NT2/D1 (cell line): Measurements from ENCODE around the gene JARID2.

Source experiments
- SUZ12 ChIP-seq: IDR thresholded peaks from 2 replicates; pipeline ENCODE4 v1.6.1; 2011; ENCODE audit not compliant: insufficient read length, insufficient read depth; ENCODE audit errors: extremely low read depth
- YY1 ChIP-seq: IDR thresholded peaks from 2 replicates; pipeline ENCODE4 v1.6.1; 2011; ENCODE audit not compliant: insufficient read length, insufficient read depth
- ZNF274 ChIP-seq: IDR thresholded peaks from 2 replicates; pipeline ENCODE4 v1.6.1; 2011; ENCODE audit warnings: mild to moderate bottlenecking, low read depth, low read length

DNA sequence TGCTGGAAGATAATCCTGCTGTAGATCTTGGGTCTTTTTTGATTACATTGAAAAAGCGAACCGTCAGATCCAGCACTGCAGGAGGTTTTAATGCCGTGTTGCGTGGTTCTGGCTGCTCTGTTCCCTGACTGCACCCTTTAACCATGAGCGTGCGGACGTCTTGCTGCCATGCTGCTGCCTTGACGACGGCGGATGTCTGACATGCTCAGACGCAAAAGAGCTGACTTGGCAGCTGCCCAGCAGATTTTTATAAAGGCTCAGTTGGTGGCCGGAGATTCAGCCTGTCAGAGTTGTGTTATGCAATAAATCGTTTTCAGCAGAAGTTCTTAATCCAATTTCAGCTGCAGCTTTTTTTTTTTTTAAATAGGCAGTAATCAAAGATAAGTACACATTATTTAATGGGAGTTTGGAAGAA is 119.4 kb downstream of the JARID2 start:
- TF ChIP-seq ZNF274 = no peak
- no peak for TF ChIP-seq YY1
- no peak for TF ChIP-seq SUZ12
